ENCODE results near the gene NDE1.
"Not testable (repeated sequence)": the region's sequence is repeated elsewhere in the genome, so short reads cannot be mapped to it uniquely, and the experiment has no call there.

The NDE1 gene

DNA sequence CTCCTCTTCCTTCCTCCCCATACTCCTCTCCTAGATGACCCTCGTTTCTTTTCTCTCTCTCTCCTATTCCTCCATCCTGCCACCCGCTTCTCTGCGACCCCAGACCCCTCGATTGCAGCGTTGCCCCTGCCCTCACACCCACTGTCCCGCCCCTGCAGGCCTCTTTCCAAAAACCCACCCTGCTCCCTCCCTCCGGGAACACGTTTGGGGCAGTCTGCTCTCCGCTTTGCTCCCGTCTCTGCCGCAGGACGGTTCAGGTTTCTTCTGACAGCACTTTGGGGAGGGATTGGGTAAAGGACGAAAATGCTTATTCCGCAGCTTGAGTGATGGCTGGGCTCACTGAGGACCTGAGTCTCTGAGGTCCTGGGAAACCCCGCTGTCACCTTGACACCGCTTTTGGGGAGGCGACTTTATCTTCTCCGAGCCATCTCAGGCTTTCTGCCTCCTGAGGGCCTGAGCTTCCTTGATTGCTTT lies 690 bp downstream of the NDE1 start:
- no peak for DNase-seq (ENCODE audit: low spot score)

DNA sequence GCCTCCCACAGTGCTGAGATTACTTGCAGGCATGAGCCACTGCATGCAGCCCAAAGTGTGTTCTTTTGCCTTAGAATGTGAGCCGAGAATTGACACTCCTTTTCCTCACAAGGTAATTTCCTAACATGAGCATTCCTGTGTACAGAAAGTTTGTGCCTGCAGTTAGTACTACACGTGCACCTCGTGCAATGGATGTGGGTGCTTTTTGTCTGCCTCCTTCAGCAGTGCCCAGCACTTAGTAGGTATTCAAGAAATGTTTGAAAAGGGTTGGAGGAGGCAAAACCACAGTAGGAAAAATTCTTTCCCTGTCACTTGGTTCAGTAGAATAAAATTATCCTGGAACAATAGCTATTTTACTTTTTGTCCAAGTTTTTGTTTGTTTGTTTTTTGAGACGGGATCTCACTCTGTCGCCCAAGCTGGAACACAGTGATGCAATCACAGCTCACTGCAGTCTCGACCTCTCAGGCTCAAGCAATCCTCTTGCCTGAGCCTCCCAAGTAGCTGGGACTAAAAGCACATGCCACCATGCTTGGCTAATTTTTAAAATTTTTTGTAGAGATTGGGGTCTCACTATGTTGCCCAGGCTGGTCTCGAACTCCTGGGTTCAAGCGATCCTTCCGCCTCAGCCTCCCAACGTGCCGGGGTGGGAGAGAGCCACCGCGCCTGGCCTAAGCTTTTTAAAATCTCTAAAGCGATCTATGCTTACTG lies 2.4 kb downstream of the NDE1 start:
- no peak for DNase-seq (ENCODE audit: low spot score)

DNA sequence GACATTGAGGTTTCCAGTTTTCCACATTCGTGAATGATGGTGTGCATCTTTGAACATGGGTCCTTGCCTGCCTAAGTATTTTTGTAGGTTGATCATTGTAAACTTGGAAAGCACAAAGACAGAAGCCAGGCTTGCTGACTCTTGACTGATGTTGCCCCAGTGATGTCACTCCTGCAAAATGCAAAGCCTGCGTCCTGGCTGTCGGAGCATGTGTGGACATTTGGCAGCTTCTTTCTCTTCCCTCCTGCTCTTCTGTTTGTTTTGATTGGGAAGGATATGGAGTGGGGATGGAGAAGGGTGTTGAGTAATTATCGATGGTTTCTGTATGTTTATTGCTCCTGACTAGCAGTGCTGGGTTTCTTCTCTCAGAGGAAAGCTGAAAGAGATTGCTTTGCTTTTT lies 3.2 kb downstream of the NDE1 start:
- no peak for DNase-seq (ENCODE audit: low spot score)

DNA sequence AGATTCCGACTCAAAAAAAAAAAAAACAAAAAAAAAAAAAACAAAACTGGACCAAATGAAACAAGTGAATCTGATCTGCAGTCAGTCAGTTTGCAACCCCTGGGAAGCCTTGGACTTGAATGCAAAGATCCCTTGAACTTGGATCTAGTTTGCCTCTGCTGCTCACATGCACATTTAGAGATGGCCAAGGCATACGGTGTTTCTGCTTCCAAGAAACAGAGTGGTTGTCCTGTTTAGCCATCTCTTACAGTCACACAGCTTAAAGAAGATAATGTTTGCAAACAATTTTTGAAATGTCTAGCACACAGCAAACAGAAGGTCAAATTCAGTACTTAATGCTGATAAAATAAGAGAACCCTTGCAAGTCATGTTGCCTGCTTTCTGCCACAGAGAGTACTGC lies 4.5 kb downstream of the NDE1 start:
- no peak for DNase-seq (ENCODE audit: low spot score)

DNA sequence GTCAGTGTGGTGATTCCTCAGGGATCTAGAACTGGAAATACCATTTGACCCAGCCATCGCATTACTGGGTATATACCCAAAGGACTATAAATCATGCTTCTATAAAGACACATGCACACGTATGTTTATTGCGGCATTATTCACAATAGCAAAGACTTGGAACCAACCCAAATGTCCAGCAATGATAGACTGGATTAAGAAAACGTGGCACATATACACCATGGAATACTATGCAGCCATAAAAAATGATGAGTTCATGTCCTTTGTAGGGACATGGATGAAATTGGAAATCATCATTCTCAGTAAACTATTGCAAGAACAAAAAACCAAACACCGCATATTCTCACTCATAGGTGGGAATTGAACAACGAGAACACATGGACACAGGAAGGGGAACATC lies 5.5 kb downstream of the NDE1 start:
- not testable (repeated sequence) for DNase-seq (ENCODE audit: low spot score)

DNA sequence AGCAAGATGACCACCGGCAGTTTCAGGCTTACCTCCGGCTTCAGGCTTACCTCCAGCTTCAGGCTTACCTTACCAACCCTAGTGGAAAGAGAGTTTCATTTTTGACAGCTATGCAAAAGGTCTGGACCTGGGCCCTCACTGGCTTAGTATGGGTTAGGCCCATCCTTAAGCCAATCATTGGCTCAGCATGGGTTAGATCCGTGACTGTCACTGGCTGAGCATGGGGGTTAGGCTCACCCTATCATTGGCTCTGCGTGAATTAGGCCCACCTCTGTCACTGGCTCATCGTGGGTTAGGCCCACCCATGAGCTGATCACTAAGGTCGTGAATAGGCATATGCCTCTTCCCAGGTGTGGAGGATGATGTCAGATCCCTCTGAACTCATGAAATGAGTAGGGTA lies 8.1 kb downstream of the NDE1 start:
- no peak for DNase-seq (ENCODE audit: low spot score)

DNA sequence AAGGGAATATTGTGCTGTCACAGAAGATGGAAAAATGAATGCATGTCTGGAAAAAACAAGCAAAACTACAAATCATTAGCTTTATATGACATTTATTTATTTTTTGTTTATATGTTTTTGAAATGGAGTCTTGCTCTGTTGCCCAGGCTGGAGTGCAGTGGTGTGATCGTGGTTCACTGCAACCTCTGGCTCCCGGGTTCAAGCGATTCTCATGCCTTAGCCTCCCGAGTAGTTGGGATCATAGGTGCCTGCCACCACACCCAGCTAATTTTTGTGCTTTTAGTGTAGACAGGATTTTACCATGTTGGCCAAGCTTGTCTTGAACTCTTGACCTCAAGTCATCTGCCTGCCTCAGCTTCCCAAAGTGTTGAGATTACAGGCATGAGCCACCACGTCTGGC lies 8.5 kb downstream of the NDE1 start:
- DNase-seq (ENCODE audit: low spot score), result no peak

DNA sequence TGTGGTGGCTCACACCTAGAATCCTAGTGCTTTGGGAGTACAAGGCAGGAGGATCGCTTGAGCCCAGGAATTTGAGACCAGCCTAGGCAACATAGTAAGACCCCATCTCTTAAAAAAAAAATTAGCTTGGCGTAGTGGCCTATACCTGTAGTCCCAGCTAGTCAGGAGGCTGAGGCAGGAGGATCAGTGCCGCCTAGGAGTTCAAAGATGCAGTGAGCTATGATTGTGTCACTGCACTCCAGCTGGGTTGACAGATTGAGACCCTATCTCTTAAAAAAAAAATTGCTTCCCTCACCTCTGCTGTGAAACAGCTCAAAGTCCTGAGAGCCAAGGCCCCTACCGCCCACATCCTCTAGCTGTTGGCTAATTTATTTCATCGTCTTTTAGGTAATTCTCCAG lies 10.2 kb downstream of the NDE1 start:
- DNase-seq (ENCODE audit: low spot score), result no peak

DNA sequence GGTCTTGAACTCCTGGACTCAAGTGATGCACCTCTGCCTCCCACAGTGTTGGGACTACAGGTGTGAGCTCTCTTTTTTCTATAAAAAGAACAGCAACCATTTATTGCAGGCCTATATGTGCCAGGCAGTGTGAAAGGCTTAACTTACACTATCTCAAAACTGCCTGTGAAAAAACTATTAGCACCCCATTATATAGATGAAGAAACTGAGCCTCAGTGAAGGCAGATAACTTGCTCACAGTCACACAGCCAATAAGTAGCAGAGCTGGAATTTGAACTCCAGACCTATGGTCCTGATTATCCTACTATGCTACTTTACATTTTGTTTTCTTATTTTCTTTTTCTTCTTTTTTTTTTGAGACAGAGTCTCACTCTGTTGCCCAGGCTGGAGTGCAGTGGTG lies 15.1 kb downstream of the NDE1 start:
- DNase-seq (ENCODE audit: low spot score), result no peak

DNA sequence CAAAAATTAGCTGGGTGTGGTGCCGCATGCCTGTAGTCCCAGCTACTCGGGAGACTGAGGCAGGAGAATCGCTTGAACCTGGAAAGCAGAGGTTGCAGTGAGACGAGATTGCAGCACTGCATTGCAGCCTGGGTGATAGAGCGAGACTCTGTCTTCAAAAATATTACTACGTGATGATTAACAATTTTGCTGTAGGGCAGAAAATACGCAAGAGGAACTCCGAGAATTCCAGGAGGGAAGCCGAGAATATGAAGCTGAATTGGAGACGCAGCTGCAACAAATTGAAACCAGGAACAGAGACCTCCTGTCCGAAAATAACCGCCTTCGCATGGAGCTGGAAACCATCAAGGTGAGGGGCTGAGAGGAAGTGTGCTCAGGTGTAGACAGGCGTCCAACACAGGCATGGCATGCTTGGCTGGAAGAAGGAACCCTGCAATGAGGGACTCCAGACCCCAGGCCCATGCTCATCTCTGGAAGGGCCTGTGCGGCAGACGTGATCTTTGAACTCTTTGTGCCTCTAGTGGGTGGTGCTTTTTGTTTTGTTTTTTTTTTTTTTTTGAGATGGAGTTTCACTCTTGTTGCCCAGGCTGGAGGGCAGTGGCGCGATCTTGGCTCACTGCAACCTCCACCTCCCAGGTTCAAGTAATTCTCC lies 17.2 kb downstream of the NDE1 start:
- DNase-seq (ENCODE audit: low spot score), result no peak

DNA sequence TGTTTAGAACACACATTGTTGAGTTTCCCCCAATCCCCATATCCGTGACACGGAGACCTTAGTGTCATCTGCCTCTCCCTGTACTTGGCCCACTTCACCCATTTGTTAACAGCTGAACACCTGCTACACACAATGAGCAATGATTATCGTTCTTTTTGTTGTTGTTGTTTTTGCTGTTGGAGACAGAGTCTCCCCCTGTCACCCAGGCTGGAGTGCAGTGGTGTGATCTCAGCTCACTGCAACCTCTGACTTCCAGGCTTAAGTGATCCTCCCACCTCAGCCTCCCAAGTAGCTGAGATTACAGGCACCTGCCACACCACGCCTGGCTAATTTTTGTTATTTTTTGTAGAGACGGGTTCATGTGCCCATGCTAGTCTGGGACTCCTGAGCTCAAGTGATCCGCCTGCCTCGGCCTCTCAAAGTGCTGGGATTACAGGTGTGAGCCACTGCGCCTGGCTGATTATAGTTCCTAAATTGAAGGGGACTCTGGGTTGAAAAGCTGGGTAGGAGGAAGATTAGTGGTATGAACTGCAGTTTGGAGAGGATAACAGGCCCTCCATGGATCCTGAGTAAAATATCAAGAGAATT lies 21.6 kb downstream of the NDE1 start:
- no peak for DNase-seq (ENCODE audit: low spot score)

DNA sequence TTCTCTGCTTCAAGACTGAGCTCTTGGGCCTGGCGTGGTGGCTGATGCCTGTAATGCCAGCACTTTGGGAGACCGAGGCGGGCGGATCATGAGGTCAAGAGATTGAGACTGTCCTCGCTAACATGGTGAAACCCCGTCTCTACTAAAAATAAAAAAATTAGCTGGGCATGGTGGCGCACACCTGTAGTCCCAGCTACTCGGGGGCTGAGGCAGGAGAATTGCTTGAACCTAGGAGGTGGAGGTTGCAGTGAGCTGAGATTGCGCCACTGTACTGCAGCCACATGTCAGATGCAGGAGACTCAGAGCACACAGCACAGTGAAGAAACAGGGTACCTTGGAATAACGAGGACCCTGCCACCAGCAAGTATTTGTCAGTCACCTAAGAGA lies 22.1 kb downstream of the NDE1 start:
- not testable (repeated sequence) for DNase-seq (ENCODE audit: low spot score)

DNA sequence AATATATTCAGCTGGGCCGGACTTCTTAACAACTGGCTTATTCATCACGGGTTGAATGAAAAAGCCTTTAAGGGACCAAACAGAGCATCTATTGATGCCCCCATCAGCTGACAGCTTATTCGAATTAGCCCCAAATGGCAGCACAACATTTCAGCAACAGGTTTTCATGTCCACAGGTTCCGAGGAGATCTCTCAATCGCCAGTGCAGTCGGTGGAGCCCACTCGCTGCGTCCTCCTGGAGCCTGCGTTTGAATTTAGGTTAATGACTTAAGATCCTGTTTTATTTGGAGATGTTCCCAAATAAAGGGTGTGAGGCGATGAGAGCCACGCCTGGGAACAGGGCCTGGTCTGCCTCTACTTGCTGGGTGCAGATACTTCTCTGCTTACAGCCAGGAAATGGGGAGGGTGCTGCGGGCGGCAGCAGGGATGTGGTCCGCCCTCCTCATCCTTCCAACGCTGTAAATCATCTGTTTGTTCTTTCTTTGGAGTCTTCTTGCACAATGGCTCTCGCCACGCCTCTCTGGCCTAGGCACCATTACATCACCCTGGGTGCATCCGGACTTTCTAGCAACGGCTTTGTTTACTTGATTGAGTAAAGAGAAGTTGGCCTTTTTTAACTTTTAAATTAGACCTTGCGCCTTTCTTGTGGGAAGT lies 22.6 kb downstream of the NDE1 start:
- no peak for DNase-seq (ENCODE audit: low spot score)

DNA sequence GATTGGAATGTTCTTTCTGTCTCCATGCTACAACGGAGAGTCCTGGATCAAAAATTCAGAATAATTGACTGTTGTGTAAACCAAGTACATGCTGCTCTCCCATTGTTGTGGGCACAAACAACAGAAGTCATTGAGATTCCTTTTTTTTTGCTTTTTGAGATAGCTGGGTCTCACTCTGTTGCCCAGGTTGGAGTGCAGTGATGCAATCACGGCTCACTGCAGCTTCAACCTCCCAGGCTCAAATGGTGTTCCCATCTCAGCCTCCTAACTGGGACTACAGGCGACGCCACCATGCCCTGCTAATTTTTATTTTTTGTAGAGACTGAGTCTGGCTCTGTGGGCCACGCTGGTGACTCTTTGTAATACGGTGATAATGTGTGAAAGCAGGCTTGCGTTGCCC lies 24.5 kb downstream of the NDE1 start:
- DNase-seq (ENCODE audit: low spot score), result no peak

DNA sequence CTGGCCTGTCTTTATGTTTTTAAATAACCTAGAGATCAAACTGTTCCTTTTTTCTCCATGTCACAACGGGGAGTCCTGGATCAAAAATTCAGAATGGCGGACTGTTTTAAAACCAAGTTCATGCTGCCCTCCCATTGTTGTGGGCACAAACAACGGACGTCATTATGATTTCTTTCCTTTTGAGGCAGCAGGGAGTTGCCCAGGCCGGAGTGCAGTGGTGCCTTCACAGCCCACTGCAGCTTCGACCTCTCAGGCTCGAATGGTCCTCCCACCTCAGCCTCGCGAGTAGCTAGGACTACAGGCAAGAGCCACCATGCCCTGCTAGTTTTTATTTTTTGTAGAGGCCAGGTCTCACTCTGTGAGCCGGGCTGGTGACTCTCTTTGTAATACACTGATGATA lies 26.5 kb downstream of the NDE1 start:
- DNase-seq (ENCODE audit: low spot score), result no peak

DNA sequence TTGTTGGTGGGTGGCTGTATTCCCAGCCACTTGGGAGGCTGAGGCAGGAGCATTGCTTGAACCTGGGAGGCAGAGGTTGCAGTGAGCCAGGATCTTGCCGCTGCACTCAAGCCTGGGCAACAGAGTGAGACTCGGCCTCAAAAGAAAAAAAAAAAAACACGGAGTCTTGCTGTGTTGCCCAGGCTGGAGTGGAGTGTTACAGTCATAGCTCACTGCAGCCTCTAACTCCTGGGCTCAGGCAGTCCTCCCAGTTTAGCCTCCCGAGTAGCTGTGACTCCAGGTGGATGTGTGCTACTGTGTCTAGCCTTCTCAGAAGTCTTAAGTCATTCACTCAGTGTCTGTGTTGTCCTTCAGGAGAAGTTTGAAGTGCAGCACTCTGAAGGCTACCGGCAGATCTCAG lies 27.4 kb downstream of the NDE1 start:
- DNase-seq (ENCODE audit: low spot score), result no peak

DNA sequence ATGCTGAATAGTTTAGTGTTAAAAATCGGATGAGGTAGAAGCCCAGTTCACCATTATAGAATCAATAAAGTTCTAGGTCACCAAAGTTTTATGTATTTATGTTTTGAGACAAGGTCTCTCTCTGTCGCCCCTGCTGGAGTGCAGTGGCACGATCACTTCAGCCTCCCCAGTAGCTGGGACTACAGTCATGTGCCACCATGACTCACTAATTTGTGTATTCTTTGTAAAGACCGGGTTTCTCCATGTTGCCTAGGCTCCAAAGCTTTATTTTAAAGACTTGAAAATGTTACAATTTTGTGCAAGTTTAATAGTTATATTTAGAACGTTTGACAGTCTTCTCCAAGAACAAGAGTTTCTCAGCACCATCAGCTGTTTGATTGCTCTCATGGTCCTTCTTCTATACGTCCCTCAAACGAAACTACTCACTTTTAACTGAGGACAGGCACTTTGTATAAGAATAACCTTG lies 32.1 kb downstream of the NDE1 start:
- DNase-seq (ENCODE audit: low spot score), result no peak

DNA sequence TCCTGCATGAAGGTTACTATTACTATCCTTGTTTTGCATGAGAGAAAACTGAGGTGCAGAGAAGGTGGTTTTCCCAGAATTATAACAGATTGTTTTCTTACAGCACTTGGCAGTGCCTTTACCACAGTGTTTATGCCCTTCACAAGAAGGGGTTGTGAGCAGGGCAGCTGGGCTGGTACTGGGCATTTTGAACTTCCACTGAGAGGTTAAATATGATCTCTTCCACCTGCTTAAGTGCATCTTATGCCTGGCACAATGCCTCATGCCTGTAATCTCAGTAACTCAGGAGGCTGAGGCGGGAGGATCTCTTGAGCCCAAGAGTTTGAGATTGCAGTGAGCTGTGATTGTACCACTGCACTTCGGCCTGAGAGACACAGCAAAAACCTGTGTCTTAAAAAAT lies 36.2 kb downstream of the NDE1 start:
- DNase-seq (ENCODE audit: low spot score), result no peak

DNA sequence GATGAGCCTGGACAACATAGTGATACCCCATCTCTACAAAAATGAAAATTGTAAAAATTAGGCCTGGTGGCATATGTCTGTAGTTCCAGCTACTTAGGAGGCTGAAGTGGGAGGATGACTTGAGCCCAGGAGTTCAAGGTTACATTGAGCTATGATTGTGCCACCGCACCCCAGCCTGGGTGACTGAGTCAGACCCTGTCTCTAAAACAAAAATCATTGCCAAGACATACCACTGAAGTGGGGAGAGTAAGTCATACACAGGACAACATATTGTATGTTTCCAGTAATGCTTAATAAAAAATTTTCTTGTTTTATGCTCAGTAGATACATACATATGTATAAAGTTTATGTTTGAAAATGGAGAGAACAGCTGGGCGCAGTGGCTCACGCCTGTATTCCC lies 39.2 kb downstream of the NDE1 start:
- DNase-seq (ENCODE audit: low spot score), result no peak

DNA sequence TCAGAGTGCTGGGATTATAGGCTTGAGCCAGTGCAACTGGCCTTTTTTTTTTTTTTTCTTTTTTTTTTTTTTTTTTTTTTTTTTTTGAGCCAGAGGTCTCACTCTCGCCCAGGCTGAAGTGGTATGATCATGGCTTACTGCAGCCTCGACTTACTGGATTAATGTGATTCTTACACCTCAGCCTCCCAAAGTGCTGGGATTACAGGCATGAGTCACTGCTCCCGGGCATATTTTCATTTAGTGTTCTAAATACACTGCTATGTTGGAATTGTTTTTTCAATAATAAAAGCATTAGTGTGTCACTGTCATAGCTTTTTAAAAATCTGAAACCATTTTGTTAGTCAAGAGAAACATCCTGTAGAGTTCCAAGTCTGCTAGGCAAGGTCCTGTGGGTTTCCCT lies 40.3 kb downstream of the NDE1 start:
- DNase-seq (ENCODE audit: low spot score), result no peak

DNA sequence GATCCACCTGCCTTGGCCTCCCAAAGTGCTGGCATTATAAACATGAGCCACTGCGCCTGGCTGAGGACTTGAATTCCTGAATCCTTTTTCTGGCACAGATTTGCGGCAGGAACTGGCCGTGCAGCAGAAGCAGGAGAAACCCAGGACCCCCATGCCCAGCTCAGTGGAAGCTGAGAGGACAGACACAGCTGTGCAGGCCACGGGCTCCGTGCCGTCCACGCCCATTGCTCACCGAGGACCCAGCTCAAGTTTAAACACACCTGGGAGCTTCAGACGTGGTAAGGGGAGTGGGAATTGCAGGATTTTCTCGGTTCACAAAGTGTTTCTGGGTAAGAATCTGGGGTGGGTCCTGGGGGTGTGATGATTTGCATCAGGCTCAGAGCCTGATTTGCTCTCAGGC lies 41.0 kb downstream of the NDE1 start:
- DNase-seq (ENCODE audit: low spot score), result no peak

DNA sequence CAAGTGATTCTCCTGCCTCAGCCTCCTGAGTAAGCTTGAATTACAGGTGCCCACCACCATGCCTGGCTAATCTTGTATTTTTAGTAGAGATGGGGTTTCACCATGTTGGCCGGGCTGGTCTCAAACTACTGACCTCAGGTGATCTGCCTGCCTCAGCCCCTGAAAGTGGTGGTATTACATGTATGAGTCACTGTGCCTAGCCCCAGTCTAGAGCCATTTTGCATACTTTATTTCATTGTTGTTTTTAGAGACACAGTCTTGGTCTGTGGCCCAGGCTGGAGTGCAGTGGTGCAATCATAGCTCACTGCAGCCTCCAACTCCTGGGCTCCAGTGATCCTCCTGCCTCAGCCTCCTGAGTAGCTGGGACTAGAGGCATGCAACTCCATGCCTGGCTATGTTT lies 42.5 kb downstream of the NDE1 start:
- DNase-seq (ENCODE audit: low spot score), result not testable (repeated sequence)

DNA sequence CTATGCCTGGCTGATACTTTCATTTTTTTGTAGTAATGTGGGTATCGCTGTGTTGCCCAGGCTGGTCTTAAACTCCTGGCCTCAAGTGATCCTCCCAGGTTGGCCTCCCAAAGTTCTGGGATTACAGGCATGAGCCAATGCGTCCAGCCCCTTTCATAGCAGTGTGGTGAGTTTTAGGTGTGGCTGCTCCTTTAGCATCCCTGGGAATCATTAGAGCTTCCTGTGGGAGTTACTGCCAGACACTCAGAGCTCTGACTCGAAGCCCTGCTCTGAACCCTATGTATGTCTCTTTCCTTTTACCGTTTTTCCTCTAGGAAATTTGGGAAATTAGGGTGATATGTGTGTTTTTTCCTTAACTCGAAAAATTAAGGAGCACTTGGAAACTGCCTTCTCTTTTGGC lies 44.5 kb downstream of the NDE1 start:
- no peak for DNase-seq (ENCODE audit: low spot score)
